K562 (cell line): Measurements from ENCODE around the gene PAX8. TPM values are rescaled to one million over a fixed set of nuclear protein-coding genes. Genes with fewer than 3 reads are reported as not detected.
A peak's percentile ranks its signal among the peaks of the same experiment; 100 is the strongest.

Experiments used
- ATAC-seq: fragments of 200-7000 bp; cut with Tn5 transposase; 3 replicates; pipeline ENCODE4 v1.9.1; 2020; ENCODE audit warnings: moderate library complexity
- BruUV-seq: library from RNA; stranded (reverse); fragments of 400-500 nt; replicated peaks from 2 replicates; lab custom pipeline; 2021; lab: Mats Ljungman, UMichigan
- CTCF ChIA-PET: fragments of 300-600 bp; formaldehyde crosslinking; extraction: SDS; loops from one replicate; lab custom pipeline; 2021; ENCODE audit warnings: low intra/inter-chr PET ratio; lab: Yijun Ruan, JAX
- POLR2A ChIA-PET: fragments of 300-600, 350-650 bp; sonication (Branson Sonifier 250); formaldehyde crosslinking; extraction: SDS; loops from one replicate; lab custom pipeline; 2021; ENCODE audit warnings: antibody characterized with exemption, inconsistent platforms; lab: Yijun Ruan, JAX
- DNase-seq, 4 experiments: peaks; one replicate each; pipeline versions ENCODE4 v3.0.0 to v3.0.0-alpha.2; 2011 to 2018; ENCODE audit warnings: low spot score in 3 of 4, mixed read lengths in 3 of 4; ENCODE audit errors: extremely low read depth in 1 of 4
- FAIRE-seq: peaks from 2 replicates; lab custom pipeline; 2011; peaks lifted over from hg19 to GRCh38; lab: Jason Lieb, UNC
- H2AFZ ChIP-seq: 2 replicates; pipeline ENCODE4 v1.6.0; 2011; ENCODE audit warnings: low read depth, low read length, control low read depth, inconsistent platforms
- H3K27ac ChIP-seq: fragments of 200-600 bp; 3 replicates; pipeline ENCODE4 v1.8.0; 2011; ENCODE audit warnings: low read depth, mild to moderate bottlenecking, control low read depth, inconsistent platforms, low read length, moderate library complexity, mixed read lengths; ENCODE audit errors: extremely low read depth
- H3K27me3 ChIP-seq, 2 experiments: fragments of 300-600 bp in 1 of 2; 2 replicates in 1 of 2; 3 replicates in 1 of 2; pipeline versions ENCODE4 v1.6.0 to v1.8.0; 2011; ENCODE audit warnings: inconsistent platforms in 2 of 2, low read length in 2 of 2, mild to moderate bottlenecking in 1 of 2, mixed read lengths in 1 of 2, moderate library complexity in 1 of 2; ENCODE audit not compliant: control insufficient read depth in 2 of 2, insufficient read depth in 2 of 2
- H3K36me3 ChIP-seq: fragments of 300-600 bp; 3 replicates; pipeline ENCODE4 v1.8.0; 2011; ENCODE audit warnings: mild to moderate bottlenecking, low read length, inconsistent platforms; ENCODE audit not compliant: control insufficient read depth, insufficient read depth
- H3K4me1 ChIP-seq, 2 experiments: fragments of 200-600 bp in 1 of 2; replicated peaks in 1 of 2; 2 replicates in 1 of 2; 3 replicates in 1 of 2; pipeline versions ENCODE4 v1.5.1 to v1.8.0; 2011; ENCODE audit warnings: inconsistent platforms in 2 of 2, low read length in 2 of 2, mild to moderate bottlenecking in 1 of 2, mixed read lengths in 1 of 2, moderate library complexity in 1 of 2; ENCODE audit not compliant: control insufficient read depth in 2 of 2, insufficient read depth in 2 of 2
- H3K4me2 ChIP-seq: 2 replicates; pipeline ENCODE4 v1.6.1; 2011; ENCODE audit warnings: low read length, control low read depth, inconsistent platforms, mixed read lengths; ENCODE audit not compliant: insufficient read depth
- H3K4me3 ChIP-seq: fragments of 200-600 bp; sonication (generic), shearing (Covaris generic); 2 replicates; pipeline ENCODE4 v1.5.1; 2016; ENCODE audit warnings: control low read depth, inconsistent platforms
- H3K79me2 ChIP-seq: fragments of 200-600 bp; 3 replicates; pipeline ENCODE4 v1.8.0; 2011; ENCODE audit warnings: low read length, inconsistent platforms; ENCODE audit not compliant: control insufficient read depth, insufficient read depth
- H3K9ac ChIP-seq, 2 experiments: 2 replicates each; pipeline versions ENCODE4 v1.6.0 to v1.6.1; 2011; ENCODE audit warnings: low read depth in 2 of 2, low read length in 2 of 2, control low read depth in 1 of 2, inconsistent platforms in 1 of 2, mild to moderate bottlenecking in 1 of 2, mixed read lengths in 1 of 2; ENCODE audit not compliant: insufficient read depth in 1 of 2
- H3K9me1 ChIP-seq: one replicate; pipeline ENCODE4 v1.6.0; 2011; ENCODE audit warnings: inconsistent platforms, mild to moderate bottlenecking, low read length, moderate library complexity; ENCODE audit not compliant: control insufficient read depth, insufficient read depth
- H3K9me3 ChIP-seq: replicated peaks from 2 replicates; pipeline ENCODE4 v1.5.1; 2011; ENCODE audit warnings: low read depth, low read length, inconsistent platforms; ENCODE audit not compliant: control insufficient read depth, insufficient read depth
- H4K20me1 ChIP-seq: replicated peaks from 2 replicates; pipeline ENCODE4 v1.6.1; 2011; ENCODE audit warnings: low read length, inconsistent platforms, mixed read lengths; ENCODE audit not compliant: control insufficient read depth, insufficient read depth
- C11orf30 ChIP-seq: fragments of 450-650 bp; IDR thresholded peaks from 2 replicates; pipeline ENCODE4 v1.6.1; 2016; ENCODE audit warnings: low read depth, mild to moderate bottlenecking
- ELF2 ChIP-seq: fragments of 250-450 bp; sonication (Bioruptor Pico); IDR thresholded peaks from 2 replicates; pipeline ENCODE4 v1.5.0; 2021; ENCODE audit warnings: mild to moderate bottlenecking
- MAFF ChIP-seq: IDR thresholded peaks from 2 replicates; pipeline ENCODE4 v1.6.1; 2012; ENCODE audit warnings: low read length, improper control_type of control experiment
- SMARCA5 ChIP-seq: fragments of 450-650 bp; IDR thresholded peaks from 2 replicates; pipeline ENCODE4 v1.6.1; 2016
- ZNF165 ChIP-seq: fragments of 250-450 bp; sonication (Bioruptor Pico); IDR thresholded peaks from 2 replicates; pipeline ENCODE4 v1.4.0; 2020; ENCODE audit warnings: borderline replicate concordance
- ZNF444 ChIP-seq: fragments of 250-450 bp; sonication (Bioruptor Pico); IDR thresholded peaks from 2 replicates; pipeline ENCODE4 v1.4.0; 2020; ENCODE audit warnings: mild to moderate bottlenecking, moderate library complexity
- WGBS: fragments of 100-300 bp; shearing (Covaris generic); methylation state at CpG from one replicate; pipeline ENCODE4 v1.1.6; 2016; ENCODE audit warnings: low coverage, mixed read lengths; ENCODE audit not compliant: insufficient coverage; ENCODE audit errors: missing lambda C conversion rate; 5-methylcytosine and 5-hydroxymethylcytosine counted together
- in situ Hi-C: fragments of 300-500 bp; cut with MboI; formaldehyde crosslinking; loops from 4 replicates; pipeline ENCODE4 v1.15.0; 2018; ENCODE audit warnings: inconsistent platforms, mixed read lengths
- intact Hi-C: fragments of 100-400 bp; cut with micrococcal nuclease; formaldehyde crosslinking; loops from 2 replicates; pipeline ENCODE4 v1.14.2; 2022
- polyA plus RNA-seq, 8 experiments: library from polyadenylated mRNA; depleted of rRNA in 4 of 8; stranded (reverse) in 5 of 8; unstranded in 3 of 8; fragments of >200 nt; fragmentation: Nextera tagmentation in 2 of 8; fragmentation: Illumina TruSeq in 1 of 8; extraction: Ambion mirVana in 2 of 8; extraction: Trizol in 1 of 8; gene quantifications; 2 replicates each; pipeline versions ENCODE4 v1.2.1 to v1.2.3, GENCODE V29; 2011 to 2014; ENCODE audit warnings: inconsistent platforms in 1 of 8, missing spikeins in 1 of 8
- total RNA-seq, 7 experiments: library from RNA; depleted of rRNA in 6 of 7; stranded (reverse); fragments of >200 nt in 6 of 7; fragmentation: Illumina TruSeq in 2 of 7; extraction: Trizol in 2 of 7; gene quantifications; 2 replicates each; pipeline versions ENCODE4 v1.2.1 to v1.2.3, GENCODE V29; 2011 to 2021; ENCODE audit warnings: low replicate concordance in 1 of 7
- TF ChIP-seq, protein P1 (sequence below), 3 experiments: IDR thresholded peaks in 2 of 3; conservative IDR thresholded peaks in 1 of 3; 2 replicates each; pipeline ENCODE4 v1.5.1; 2011 to 2012; ENCODE audit warnings: low read length in 3 of 3, mild to moderate bottlenecking in 3 of 3, control low read depth in 2 of 3, improper control_type of control experiment in 1 of 3, inconsistent platforms in 1 of 3, low read depth in 1 of 3, mixed read lengths in 1 of 3, moderate library complexity in 1 of 3; ENCODE audit not compliant: insufficient read depth in 2 of 3
- TF ChIP-seq, protein P2 (sequence below): sonication (generic); formaldehyde crosslinking; IDR thresholded peaks from 2 replicates; pipeline ENCODE4 v1.8.1; 2023; ENCODE audit warnings: mild to moderate bottlenecking, missing genetic modification reagents, moderate library complexity

Gene PAX8
- total and polyA plus RNA-seq, 9 of the 15 experiments (the other 6 are each of a cell fraction or from before 2014, with no cell fraction given): 0.13 to 2.1 (median 0.51) TPM

DNA sequence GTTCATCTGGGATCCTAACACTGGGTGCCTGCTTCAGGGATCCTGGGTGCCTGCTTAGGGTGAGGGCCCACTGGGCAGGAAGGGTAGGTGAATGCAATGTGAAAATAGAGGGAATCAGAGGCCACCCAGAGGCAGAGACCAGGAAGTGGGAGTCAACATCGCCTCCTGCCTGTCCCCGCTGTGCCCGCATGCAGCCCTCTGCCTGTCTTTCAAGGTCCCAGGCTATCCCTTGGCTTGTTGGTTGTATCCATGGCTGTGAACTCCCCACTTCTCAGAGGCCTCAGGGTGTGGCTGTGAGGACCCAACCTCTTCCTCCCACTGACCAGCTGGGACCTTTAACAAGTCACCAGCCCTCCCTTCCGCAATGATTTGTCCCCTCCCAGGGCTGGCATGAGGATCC lies 78.5 kb downstream of the PAX8 start:
- H3K9ac ChIP-seq: no peak overlapping the region
- in situ Hi-C loops: no loop called here
- TF ChIP-seq C11orf30 (no peak), MAFF (no peak), ZNF165 (CRISPR knock-in tag) (no peak), ELF2 (no peak), ZNF444 (CRISPR knock-in tag) (no peak), SMARCA5 (no peak)
- TF ChIP-seq, protein P1, sequence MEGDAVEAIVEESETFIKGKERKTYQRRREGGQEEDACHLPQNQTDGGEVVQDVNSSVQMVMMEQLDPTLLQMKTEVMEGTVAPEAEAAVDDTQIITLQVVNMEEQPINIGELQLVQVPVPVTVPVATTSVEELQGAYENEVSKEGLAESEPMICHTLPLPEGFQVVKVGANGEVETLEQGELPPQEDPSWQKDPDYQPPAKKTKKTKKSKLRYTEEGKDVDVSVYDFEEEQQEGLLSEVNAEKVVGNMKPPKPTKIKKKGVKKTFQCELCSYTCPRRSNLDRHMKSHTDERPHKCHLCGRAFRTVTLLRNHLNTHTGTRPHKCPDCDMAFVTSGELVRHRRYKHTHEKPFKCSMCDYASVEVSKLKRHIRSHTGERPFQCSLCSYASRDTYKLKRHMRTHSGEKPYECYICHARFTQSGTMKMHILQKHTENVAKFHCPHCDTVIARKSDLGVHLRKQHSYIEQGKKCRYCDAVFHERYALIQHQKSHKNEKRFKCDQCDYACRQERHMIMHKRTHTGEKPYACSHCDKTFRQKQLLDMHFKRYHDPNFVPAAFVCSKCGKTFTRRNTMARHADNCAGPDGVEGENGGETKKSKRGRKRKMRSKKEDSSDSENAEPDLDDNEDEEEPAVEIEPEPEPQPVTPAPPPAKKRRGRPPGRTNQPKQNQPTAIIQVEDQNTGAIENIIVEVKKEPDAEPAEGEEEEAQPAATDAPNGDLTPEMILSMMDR (IDR thresholded peaks at IDR 0.05 in 2 of 3, conservative IDR thresholded peaks at IDR 0.05 in 1 of 3; ENCODE audit: insufficient read depth in 2 of 3, low read depth in 1 of 3, low read length in 3 of 3): peak in 2 of 3 experiments; percentile 25 to 58; a peak in 4 of 6 replicates
- TF ChIP-seq, protein P2, sequence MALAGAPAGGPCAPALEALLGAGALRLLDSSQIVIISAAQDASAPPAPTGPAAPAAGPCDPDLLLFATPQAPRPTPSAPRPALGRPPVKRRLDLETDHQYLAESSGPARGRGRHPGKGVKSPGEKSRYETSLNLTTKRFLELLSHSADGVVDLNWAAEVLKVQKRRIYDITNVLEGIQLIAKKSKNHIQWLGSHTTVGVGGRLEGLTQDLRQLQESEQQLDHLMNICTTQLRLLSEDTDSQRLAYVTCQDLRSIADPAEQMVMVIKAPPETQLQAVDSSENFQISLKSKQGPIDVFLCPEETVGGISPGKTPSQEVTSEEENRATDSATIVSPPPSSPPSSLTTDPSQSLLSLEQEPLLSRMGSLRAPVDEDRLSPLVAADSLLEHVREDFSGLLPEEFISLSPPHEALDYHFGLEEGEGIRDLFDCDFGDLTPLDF (CRISPR knock-in tag): no peak
- TF ChIP-seq, all 486 proteins: peak for 1
- no peak overlapping the region for H2AFZ ChIP-seq
- ChIA-PET POLR2A (interaction anchor here (0.9 to 1.0 kb wide), 2 partner anchors 11 to 35 kb away, joined by 3 read pairs; no protein-coding TSS in a partner anchor), CTCF (no interaction called here)
- intact Hi-C loops: loop anchor here (5.0 kb wide), 3 partner anchors 63 to 187 kb away; no protein-coding TSS in a partner anchor
- H3K27ac ChIP-seq: no peak overlapping the region
- H3K27me3 ChIP-seq: no peaks in the 10 kb centered on the region
- no peaks in the 10 kb centered on the region for H3K4me1 ChIP-seq
- H3K9me1 ChIP-seq: no peaks in the 10 kb centered on the region
- DNase-seq (no peak), FAIRE-seq (no peak), ATAC-seq (no peak)
- H3K79me2 ChIP-seq: no peaks in the 10 kb centered on the region
- no peaks in the 10 kb centered on the region for H3K9me3 ChIP-seq
- no peak overlapping the region for H3K4me3 ChIP-seq
- no peak overlapping the region for H3K4me2 ChIP-seq
- H4K20me1 ChIP-seq: no peaks in the 10 kb centered on the region
- BruUV-seq: no TSS peak
- WGBS: 92% methylated on average over 4 of the region's 4 CpGs
- peaks cover 50% of the 10 kb centered on the region; the same call in 2 of the 3 replicates for H3K36me3 ChIP-seq
